Right kidney (tissue), 1 donor: ENCODE results near the gene PIP5K1C.
"Not testable (repeated sequence)": the region's sequence is repeated elsewhere in the genome, so short reads cannot be mapped to it uniquely, and the experiment has no call there.

ENCODE experiments used
- DNase-seq: peaks from one replicate; pipeline ENCODE4 v3.0.0-alpha.2; 2016

PIP5K1C gene

DNA sequence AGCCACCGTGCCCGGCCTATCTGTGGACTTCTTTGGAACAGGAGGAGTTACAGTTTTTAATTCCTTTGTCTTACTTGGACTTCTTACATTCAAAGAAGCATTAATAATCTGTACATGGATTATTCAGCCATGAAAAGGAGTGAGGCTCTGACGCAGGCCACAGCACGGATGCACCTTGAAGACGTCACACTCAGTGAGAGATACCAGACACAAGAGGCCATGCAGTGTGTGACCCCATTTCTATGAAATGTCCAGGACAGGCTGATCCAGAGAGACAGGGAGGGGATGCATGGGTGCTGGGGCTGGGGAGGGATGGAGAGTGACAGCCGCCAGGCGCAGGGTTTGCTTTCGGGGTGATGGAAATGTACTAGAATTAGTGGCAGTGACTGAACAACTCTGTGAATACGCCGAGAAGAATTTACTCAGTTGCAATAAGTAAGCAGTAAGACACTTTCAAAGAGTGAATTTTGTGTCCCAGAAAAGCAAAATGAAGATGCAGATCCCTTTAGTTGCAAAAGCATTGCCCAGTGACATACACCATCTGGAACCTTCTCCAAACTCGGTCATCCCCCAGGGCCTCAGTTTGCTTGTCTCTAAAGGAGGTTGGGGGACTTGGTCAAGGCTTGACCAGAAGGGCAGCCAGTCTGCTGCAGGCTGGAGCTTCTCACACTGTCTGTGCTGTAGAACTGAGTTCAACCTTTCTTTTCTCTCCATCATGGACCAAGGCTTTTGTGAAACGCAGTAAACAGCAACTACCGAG is 25.3 kb downstream of the PIP5K1C start:
- no peak for DNase-seq

DNA sequence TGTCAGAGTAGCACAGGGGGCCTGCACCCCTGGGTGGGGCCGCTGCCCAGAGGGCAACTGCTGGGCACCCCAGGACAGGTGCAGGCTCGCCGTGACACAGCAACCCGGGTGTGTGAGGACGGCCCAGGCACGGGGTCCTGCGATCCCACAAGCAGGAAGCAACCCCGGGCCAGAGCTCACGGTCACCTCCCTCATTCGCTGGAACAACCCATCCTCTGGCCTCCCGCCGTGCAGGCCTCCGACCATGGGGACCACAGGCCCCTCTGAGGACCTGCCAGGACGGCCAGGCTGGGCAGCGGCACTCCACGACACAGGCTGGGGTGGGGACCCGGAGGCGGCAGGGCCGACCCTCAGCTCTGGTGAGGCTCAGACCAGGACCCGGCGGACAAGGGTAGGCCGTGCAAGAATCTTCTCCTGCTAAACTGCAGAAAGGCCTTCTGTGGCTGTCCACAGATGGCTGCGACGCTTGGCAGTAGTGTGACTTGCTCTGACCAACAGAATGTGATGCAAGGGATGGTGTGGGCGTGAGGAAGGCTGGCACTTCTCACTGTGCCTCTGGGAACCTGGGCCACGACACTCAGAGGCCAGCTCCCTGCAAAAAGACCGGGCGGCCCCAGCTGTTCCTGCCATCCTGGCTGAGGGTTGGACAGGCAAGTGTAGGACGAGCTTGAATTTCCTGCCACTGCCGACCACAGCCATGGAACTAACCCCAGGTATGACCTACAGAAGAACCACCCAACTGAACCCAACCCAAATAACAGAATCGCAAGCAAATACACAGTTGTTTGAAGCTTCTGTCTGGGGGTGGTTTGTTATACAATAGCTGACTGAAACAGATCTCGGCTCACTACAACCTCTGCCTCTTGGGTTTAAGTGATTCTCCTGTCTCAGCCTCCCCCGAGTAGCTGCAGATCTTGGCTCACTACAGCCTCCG is 26.5 kb downstream of the PIP5K1C start:
- no peak for DNase-seq

DNA sequence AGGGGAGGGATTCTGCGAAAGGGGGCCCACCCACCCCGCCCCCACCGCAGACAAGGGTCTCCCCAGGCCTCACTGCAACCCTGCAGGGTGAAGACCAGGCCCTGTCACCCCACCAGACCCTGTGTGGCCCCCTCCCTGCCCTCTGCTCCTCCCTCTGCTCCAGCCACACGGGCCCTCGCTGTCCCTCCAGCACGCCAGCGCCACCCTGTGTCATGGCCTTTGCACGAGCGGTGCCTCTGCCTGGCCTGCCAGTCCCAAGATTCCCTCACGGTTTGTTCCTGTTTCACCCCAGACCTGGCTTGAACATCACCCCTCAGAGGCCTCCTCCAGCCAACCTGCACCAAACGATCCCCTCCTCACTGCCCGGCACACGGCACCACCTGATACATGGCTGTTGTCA is 27.3 kb downstream of the PIP5K1C start:
- DNase-seq: no peak

DNA sequence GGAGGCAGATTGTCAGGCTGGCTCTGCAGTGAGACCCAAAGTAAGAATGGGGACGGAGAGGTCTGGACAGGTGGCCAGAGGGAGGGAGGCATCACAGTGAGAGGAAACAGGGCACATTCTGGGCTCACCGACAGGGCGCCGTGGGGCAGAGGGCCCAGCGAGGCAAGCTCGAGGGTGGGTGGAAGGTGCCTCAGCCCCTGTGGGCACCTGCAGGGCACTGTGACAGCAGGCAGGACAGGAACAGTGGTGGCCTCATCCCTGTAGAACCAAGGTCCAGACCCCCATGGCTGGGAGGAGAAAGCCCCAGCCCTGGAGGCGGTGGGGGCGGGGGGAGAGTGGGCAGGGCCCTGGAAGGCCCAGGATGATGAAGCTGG is 27.7 kb downstream of the PIP5K1C start:
- DNase-seq: no peak

DNA sequence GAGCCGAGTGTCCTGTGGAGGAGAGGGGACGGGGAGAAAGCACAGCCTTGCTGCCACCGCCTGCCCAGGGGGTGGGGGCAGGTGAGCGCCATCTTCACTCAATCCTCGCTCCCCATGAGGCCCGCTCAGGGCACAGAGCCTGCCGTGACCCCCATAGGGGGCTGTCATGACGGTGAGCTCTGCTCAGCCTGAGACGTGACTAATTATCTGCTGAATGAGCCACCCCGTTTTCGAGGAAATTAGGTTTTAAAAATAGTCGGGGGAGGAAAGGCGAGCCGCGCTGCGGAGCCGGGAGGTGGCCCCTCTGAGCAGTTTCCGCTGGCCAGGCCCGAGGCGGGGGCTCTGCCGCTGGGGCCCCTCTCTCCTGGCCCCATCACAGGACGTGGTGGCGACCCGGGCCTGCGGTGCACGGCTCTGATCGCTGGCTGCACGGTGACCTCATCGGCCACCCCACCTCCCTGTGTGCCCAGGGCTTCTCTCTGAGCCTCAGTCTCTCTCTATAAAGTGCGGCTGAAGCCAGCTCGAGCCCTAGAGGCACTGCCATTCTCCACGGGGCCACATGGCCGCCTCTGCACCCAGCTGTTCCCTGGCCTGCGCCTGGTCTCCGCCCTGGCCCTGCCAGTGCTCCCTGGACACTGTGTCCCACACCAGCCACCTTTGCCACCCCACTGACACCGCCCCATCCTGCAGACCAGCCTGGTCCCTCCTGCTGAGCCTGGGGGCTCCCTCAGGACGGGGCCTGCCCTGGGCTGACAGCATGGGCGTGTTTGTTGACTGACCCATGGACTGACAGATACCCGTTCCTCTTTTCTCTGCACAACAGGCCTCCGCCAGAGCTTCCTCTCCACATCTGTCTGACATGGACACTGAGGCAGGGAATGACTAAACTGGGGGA is 28.3 kb downstream of the PIP5K1C start:
- peak; percentile 58 for DNase-seq

DNA sequence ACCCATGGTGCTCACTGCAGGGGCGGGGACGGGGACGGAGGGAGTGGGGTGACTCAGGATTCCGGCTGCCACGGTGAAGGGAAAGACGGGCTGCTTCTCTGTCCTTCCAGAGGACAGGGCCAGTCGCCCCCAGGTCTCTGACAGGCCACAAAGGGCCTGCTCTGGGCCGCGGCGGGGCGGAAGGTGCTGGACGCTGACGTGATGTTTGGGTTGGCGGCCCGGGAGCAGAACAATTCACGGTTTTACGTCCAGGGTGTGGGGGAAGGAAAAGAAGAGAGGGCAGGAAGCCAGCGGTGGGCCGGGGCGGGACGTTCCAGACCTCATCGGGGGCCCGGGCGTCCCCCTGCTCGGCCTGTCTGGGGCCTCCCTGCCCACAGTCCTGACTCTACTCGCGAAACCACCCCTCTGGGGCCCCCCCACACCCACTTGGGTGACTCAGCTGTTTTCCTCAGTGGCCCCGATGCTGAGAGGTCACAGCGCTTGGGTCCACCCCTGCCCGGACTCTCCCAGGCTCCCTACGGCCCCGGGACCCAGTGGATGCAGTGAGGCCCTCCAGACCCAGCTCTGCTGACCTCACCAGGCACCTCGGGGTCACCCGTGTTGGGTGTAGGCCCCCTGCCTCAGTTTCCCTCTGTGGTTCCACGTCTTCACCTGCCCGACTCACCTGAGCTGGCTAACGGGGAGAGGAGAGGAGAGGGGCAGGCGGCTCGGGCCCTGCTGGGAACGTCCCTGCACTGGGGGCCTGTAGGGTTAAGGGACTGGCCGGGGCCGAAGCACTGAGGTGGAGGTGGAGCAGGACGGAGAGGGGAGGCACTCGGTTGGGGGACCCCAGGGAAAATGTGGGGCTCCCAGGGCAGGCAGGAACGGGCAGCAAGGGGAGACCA is 29.2 kb downstream of the PIP5K1C start:
- peak; percentile 44 for DNase-seq

DNA sequence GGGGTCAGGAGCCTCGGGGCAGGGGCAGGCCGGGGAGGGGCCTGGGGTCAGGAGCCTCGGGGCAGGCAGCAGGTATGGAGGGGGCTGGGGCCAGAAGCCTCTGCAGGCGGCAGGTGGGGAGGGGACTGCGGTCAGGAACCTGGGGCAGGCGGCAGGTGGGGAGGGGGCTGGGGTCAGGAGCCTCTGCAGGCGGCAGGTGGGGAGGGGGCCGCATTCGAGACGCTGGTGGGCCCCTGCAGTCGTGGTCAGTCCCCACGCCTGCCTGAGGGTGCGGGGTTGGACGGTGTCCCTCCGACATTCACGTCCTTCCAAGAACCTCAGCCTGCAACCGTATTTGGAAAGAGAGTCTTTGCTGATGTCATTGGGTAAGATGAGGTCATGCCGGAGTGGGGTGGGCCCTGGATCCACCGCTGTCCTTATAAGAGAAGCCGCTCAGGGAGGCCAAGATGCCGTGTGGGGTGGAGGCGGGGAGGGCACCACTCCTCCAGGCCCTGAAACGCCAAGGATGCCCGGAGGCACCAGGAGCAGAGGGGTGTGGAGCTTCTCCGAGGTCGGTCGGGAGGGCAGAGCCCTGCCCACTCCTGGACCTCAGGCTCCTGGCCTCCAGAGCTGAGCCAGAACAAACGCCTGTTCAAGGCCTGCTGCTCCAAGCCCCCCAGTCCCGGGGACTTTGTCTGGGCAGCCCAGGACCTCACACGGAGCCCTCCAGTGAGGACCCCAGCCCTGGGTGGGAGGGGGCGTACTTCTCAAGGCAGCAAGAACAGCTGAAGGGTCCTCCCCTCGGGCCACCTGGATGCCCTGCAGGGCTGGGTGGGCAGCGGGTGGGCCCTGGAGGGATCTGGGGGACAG is 30.1 kb downstream of the PIP5K1C start:
- peak; percentile 35 for DNase-seq

DNA sequence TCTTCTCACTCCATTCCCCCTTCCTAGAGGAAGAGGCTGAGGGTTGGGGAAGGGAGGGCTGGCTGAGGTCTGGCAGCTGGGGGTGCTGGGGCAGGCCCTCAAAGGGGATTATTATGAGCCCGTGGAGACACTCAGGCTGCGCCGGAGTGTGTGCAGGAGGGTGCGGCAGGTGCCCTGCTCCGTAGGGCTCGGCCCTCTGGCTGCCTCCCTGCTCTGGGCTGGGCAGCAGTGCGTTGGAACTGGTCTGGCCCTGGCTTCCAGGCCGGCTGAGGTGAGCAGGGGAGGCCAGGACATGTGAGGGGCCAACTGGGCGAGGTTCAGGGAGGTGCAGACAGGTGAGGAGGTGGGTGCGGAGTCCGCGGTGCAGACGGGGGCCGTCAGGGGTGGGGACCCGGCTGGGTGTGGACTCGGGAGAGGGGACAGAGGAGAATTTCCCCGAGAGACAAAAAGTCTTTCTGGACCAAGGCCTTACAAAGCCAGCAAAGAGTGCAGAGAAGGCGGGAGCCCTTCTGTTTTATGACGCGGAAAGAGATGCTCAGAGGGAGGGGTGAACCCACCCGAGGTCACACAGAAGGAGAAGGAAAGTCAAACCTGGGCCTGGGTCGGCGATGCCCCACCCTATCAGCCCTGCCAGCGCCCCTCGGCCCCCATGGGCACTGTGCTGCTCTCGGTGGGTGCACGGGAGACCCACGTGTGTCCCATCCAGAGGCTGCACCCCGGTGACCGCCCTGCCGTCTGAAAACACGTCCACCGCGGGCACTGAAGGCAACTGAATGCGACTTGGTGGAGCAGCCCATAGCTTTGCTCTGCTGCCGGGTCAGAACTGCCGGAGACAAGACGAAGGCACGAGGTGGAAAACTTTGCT is 31.0 kb downstream of the PIP5K1C start:
- peak; percentile 51 for DNase-seq

DNA sequence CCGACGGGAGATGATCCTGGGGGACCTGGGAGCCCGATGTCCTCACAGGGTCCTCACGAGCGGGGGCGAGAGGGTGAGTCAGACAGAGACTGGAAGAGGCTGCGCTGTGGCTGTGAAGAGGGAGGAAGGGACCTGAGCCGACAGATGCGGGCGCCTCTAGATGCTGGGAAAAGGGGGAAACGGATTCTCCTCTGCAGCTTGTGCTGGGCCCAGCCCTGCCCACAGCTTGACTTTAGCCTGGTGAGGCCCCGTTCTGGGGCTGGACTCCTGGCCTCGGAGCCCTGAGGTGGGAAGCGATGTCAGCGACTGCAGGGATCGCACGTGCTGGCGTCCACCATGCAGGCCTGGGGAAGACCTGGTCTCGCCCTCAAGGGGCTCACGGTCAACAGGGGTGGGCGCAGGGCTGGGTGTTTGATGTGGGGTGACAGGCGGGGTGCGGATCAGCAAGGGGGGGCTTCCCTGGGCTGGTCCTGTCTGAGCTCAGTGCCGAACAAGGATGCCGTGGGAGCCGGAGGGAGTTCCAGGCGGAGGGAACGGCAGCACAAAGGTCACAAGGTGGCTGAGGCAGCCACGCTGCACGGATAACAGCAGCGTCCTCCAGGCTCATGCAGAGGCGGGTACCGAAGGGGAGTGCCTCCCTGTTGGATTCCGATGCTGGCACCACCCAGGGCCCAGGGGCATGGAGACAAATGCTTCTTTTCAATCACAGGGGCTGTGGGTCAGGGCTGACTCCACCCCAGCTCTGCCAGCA is 31.8 kb downstream of the PIP5K1C start:
- DNase-seq: peak; percentile 33

DNA sequence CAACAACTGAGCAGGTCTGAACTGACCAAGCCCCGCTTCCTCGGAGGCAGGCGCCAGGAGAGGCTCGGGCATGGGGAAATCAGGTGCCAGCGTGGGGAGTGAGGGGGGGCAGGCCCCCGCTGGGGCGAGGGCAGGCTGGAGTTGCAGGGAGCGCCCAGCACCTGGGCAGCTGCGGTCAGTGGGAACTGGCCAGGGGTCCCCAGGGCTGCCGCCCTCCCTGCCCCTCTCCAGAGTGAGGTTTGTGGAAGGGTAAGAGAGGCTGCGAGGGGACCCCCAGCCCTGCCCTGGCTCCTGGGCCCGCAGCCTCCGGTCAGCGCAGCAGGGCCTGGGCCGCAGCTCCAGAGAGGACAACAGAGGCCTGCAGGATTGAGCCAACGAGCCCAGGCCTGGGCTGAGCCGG is 32.5 kb downstream of the PIP5K1C start:
- DNase-seq: no peak

DNA sequence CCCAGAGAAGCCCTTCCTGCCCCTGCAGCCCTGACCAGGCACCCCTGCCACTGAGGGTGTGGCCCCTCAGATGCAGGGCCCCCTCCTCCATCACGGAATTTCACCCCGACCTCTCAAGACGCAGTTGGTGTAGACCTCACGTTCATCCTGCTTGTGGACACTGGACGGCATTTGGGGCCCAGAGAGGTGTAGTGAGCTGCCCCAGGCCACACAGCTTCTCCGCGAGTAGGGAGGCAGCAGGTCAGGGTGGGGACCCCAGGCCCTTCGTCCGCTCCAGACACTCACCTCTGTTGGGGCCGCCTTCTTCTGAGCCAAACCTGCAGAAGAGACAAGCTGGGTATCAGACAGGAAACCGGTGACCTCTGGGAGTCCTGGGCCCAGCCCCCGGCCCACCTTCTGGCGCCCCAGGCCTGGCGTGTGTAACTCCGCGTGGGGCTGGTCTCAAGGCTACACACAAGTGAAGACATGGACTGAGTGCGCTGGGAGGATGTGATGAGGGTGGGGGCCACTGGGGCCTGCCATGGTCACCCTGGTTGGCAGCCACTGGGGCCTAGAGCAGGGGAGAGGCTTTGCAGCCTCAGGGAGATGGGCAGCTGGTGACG is 33.1 kb downstream of the PIP5K1C start:
- no peak for DNase-seq

DNA sequence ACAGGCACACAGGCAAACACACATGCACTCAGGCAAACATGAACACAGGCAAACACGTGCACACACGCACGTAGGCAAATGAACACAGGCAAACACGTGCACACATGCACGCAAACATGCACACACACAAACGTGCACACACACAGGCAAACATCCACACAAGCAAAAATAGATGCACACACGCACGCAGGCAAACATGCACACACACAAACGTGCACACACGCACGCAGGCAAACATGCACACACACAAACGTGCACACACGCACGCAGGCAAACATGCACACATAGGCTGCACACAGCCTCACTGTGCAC is 33.8 kb downstream of the PIP5K1C start:
- DNase-seq: not testable (repeated sequence)

DNA sequence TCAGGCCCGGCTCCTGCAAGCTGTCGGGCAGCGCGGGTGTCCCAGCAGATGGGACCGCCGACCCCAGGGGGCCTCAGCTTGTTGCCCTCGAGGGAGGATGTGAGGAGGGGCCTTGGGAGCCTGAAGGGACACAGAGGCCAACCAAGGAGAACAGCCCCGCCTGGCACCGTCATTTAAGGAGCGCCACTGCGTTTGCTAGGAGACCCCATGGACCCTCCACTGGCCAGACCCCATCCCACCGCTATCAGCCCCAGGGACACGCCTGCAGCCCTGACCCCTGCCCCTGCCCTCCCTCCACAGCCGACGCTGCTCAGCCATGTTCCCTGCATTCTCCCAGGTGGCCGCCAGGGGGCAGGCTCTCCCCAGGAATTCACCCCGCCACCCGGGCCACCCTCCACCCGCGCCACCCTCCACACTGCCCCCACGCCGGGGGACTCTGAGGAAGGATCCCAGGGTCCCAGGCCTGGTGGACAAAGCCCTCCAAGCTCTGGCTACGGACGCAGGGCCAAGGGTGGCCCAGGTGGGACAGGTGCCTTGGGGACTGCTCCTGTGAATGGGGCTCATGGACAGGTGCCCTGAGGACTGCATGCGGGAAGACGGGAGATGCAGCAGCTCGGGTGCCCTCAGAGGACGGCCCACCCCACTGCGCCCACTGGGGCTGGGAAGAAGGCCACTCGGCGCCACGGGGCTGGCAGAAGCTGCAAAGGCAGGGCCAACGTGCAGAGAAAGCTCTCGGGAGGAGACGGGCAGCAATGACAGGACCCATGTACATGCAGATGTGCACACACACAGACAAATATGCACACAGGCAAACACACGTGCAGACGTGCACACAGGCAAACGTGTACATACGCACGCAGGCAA is 34.4 kb downstream of the PIP5K1C start:
- peak; percentile 57 for DNase-seq

DNA sequence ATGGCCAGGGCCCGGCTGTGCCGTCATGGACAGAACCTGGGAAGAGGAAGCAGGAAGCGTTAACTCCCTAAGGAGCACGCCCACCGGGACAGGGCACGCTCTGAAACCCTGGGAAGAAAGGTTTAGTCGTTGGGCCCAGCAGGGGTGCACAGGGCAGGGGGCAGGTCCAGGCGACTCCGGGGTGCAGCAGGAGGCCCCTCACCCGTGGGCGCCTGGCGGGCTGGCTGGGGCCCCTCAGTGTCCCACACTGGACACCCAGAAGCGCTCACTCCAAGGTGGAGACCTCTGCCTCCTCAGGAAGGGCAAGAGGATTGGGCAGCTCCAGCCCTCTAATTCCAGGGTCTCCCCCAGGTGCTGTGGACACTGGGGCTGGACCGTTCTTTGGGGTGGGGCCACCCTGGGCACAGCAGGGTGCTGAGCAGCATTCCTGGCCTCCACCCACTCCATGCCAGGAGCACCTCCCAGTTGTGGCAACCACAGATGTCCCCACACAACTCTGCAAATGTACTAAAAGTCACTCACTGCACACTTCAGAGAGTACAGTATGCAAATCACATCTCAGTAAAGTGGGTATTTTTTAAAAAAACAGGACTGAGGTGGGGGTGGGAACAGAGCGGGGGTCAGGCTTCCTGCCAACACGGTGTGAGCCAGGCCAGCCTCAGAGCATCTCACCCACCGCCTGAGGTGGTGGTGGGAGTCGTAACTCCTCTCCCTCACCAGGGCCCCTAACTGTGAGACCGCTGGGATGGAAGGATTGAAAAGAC is 35.2 kb downstream of the PIP5K1C start:
- DNase-seq: no peak

DNA sequence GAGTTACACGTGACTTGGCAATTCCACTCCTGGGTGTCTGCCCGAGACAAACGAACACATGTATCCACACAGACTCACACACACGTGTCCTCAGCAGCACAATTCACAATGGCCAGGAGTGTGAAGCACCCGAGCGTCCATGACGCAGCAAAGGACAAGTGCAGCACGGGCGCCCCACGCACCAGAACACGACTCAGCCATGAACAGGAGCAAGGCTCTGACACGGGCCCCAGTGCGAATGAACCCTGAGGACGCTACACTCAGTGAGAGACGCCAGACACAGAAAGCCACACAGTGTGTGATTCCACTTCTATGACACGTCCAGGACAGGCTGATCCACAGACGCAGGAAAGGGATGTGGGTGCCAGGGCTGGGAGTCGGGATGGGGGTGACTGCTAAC is 36.4 kb downstream of the PIP5K1C start:
- no peak for DNase-seq
